GM19395 (cell line): ENCODE data around the gene IQSEC1.

Source experiments
- ATAC-seq: cut with Tn5 transposase; IDR thresholded peaks from one replicate; pipeline ENCODE4 v1.9.1; 2021; ENCODE audit warnings: mild to moderate bottlenecking, moderate library complexity; ENCODE audit not compliant: unreplicated experiment

The IQSEC1 gene

GRCh38 chr3:12901623-12902045 lies 171.6 kb downstream of the IQSEC1 start:
- no peak for ATAC-seq

DNA sequence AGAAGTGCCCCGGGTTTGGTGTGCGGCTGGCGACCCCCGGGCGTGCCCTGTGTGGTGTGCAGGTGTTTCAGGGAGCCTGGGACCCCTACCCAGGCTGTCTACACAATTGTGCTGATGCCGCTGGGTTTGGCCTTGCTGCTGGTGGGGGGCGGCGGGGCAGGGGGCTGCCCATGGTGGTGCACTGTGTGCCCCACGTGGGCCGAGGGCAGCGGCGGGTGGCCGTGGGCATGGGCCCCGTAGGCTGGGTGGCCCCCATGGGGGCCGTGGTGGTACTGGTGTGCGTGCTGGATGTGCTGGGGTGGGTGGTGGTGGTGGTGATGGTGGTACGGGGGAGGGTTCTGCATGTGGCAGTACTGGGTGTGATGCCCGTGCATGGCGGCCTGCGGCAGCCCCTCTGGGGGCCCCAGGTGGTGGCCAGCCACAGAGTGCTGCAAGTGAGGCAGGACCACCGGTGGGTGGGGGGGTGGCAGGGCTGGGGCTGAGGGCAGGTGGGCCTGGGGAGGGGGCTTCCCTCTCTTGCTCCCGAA lies 172.3 kb downstream of the IQSEC1 start:
- ATAC-seq = no peak

- ATAC-seq = no peak
These were observed 174.1 kb downstream of the IQSEC1 start for GRCh38 chr3:12898965-12899755.

GRCh38 chr3:12898290-12898964 lies 174.8 kb downstream of the IQSEC1 start:
- no peak for ATAC-seq

DNA sequence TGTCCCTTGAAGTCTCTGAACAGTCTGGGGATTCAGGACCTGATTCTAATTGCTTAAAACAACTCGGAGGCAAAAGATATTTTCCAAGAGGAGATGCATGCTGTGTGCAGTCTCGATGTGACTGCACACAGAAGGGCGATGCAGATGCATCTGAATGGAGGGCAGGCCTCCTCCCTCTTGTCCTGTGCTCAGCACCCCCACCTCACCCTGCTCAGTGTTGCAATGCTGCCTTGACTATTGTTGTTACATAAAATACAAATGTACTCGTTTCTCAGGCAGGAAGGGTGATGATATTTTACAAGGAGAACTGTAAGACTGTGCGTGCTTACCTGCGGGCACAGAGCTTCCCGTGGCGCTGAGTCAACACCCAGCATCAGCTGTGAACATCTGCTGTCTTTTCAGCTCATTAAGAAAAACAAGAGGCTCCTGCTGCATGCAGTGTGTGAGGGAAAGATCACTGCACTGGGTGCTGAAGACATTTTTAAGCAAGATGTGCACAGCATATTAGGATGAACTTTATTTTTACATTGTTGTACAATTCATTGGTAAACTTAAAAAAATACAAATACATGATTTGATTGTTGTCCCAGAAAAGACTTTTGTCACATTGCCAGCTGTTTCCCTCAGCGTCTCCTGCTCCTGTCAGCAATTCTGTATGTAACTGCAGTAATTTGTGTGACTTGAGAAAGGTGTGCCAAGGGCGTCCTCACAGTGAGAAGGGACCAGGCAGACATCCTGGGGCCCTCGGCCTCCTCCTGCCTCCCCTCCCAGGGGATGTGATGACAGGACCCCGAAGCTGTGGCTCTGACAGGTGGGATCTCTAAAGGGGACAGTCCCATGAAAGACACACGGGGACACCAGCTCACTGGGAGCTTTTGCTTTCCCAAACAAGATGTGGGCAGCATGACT lies 175.6 kb downstream of the IQSEC1 start:
- ATAC-seq = no peak

- no peak for ATAC-seq
These were observed 176.9 kb downstream of the IQSEC1 start for GRCh38 chr3:12896063-12896985.

DNA sequence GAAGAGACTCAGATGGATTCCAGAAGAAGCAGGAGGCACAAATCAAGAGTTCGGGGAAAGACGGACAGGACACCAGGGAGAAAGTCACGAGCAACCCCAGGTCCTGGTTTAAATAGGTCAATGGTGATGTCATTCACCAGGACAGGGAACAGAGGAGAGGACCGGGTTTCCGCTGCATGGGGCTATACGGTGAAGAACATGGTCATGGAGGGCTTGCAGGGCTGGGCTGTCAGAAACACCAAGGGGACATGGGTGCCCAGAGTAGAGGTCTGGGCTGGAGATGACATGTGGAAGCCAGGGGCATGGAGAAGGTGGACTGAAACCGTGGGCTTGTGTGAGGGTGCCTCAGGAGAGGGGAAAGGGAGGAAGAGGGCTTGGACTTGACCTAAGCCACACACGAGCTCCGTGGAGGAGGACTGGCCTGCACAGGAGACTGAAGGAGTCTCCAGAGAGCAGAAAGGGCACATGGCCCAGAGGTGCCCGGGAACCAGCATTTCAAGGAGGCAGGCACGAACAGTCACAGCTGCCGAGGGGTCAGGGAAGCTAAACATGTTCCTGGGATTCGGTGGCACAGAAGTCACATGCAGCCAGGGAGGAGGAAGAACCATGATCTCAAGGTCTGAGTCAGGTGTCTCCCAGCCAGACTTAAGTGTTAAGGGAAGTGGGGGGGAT lies 177.7 kb downstream of the IQSEC1 start:
- ATAC-seq = no peak

- ATAC-seq = no peak
These were observed 178.6 kb downstream of the IQSEC1 start for GRCh38 chr3:12894629-12895028.

DNA sequence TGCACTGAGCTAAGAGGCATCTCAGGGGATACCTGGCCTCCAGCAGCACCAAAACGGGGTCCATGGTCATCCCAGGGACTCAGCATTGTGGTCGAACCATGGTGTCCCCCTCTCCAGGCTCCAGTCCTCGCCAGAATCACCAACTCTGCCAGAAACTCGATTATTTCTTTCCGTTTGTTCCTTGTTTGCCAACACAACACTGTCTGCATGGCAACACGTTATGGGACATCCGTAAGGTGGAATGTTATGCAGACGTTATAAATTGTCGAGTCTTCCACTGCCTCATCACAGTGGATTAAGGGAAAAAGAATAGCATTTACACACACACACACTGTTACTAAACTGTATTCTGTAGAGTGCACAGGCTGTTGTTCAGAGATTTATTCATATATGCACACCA lies 179.4 kb downstream of the IQSEC1 start:
- ATAC-seq = no peak

- no peak for ATAC-seq
These were observed 180.0 kb downstream of the IQSEC1 start for GRCh38 chr3:12893247-12893646.

- ATAC-seq = no peak
These were observed 180.4 kb downstream of the IQSEC1 start for GRCh38 chr3:12892840-12893189.

DNA sequence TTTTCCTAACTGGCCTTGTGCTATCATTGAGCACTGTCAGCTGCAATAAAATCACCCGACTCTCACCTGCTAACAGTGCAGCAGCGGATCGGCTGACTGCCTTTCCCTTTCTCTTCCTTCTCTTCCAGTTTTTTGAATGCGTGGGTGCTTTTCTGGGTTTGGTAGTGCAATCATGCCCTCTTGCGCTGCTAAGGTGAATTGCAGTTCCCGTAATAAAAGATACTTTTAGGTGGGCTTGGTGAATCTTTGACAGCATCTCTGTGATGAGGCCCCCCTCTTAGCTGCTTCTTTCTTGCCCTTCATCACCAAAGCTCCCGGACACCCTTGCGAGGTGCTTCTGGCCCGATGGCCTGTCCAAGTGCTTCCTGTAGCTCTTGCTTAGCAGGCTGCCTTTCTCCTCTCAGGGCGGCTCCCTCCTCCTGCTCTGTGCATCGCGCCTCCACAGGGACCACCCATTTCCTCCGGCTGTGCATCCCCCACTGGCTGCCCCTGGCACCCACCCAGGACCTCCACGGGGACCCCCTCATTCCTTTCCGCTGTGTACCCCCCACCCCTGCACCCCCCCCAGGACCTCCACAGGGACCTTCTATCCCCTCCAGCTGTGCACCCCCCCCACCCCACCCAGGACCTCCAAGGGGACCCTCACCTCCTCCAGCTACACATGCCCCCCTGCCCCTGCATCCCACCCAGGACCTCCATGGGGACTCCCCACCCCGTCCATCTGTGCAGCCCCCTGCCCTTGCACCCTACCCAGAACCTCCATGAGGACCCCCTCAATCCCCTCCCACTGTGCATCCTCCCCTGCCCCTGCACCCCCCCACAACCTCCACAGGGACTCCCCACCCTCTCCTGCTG lies 181.0 kb downstream of the IQSEC1 start:
- ATAC-seq = no peak

- ATAC-seq = no peak
These were observed 181.7 kb downstream of the IQSEC1 start for GRCh38 chr3:12891391-12891984.

- ATAC-seq = no peak
These were observed 182.4 kb downstream of the IQSEC1 start for GRCh38 chr3:12890610-12891390.

GRCh38 chr3:12886736-12887135 lies 186.5 kb downstream of the IQSEC1 start:
- no peak for ATAC-seq

DNA sequence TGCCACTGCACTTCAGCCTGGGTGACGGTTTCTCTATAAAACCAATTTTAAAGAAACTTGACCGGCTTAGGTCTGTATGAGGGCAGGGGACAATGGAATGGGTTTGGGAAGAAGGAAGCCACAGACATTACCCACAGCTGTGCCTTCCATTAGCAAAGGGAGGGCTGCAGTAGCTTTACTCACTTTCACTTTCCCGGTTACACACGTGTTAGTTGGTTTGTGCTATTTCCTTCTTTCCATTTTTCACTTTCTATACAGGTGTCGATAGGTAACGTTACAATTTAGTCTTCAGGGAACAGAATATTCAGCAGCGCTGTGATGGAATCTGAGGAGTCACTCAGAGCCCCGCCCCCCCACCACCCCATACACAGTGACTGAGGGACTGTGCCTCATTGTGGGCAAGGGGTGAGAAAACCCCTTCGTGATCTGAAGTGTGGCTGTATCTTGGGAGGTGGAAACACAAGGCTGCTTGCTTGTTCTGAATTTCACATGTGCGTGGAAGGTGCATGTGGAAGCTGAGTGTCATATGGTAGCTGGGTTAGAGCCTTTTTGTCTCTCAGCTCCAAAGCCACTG lies 187.0 kb downstream of the IQSEC1 start:
- ATAC-seq = no peak

DNA sequence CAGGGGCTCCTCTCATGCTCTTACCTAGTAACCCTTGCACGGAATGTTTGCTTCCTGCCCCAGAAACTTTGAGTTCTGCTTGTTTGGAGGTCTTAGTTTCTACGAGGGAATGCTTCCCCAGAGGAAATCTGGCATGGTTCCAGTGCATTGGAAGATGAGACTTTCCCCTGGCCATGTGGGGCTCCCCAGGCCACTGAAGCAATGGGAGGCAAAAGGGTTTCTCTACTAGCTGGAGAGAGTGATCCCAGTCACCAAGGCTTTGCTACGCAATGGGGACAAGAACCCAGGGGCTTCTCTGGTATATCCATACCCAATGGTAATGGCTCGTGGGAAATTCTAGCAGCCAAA lies 187.7 kb downstream of the IQSEC1 start:
- ATAC-seq = no peak
